Measurements from ENCODE around the gene CTCF.

CTCF gene

DNA sequence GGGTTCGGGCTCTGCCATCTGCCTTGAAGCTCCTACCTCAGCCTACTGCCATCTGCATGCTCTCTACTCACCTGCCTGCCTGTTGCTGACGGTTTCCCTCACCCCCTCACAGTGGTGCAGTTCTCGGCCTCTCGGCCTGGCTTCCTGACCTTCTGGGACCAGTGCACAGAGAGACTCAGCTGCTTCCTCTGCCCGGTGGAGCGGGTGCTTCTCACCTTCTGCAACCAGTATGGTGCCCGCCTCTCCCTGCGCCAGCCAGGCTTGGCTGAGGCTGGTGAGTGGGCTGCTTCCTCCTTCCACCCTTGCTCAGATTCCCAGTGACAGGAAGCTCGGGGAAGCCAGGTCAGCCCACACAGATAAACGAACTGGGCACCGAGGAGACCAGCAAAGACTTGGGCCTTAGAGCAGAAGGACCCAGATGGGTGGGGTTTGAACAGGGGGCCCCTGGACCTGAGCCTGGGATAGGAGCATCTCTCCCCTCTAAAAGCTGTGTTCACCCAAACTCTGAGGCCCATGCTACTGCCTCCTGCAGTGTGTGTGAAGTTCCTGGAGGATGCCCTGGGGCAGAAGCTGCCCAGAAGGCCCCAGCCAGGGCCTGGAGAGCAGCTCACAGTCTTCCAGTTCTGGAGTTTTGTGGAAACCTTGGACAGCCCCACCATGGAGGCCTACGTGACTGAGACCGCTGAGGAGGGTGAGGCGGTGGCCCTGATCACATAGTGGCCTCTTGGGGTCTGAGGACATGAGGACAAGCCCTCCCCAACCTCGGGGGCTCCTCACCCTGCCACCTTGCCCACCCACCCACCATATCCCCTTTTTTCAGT is 17.3 kb upstream of the CTCF start:
- ChIA-PET POLR2A (interaction anchor here (0.6 kb wide), 1 partner anchor 17 kb away, joined by 3 read pairs; no protein-coding TSS in a partner anchor), CTCF (interaction anchor here (6.2 to 10.8 kb wide), 5 partner anchors 11 to 123 kb away, joined by 80 to 185 read pairs (median 115); partner anchors contain the start of genes C16orf86, CARMIL2, CTCF and ENKD1)
- no peak for DNase-seq (ENCODE audit: low read depth, low spot score)
- TF ChIP-seq, protein P1, sequence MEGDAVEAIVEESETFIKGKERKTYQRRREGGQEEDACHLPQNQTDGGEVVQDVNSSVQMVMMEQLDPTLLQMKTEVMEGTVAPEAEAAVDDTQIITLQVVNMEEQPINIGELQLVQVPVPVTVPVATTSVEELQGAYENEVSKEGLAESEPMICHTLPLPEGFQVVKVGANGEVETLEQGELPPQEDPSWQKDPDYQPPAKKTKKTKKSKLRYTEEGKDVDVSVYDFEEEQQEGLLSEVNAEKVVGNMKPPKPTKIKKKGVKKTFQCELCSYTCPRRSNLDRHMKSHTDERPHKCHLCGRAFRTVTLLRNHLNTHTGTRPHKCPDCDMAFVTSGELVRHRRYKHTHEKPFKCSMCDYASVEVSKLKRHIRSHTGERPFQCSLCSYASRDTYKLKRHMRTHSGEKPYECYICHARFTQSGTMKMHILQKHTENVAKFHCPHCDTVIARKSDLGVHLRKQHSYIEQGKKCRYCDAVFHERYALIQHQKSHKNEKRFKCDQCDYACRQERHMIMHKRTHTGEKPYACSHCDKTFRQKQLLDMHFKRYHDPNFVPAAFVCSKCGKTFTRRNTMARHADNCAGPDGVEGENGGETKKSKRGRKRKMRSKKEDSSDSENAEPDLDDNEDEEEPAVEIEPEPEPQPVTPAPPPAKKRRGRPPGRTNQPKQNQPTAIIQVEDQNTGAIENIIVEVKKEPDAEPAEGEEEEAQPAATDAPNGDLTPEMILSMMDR (IDR thresholded peaks at IDR 0.05; ENCODE audit: insufficient read depth, low read length, missing control alignments) = no peak
- H3K4me3 ChIP-seq (ENCODE audit: low read depth, low read length) = no peak overlapping the region

DNA sequence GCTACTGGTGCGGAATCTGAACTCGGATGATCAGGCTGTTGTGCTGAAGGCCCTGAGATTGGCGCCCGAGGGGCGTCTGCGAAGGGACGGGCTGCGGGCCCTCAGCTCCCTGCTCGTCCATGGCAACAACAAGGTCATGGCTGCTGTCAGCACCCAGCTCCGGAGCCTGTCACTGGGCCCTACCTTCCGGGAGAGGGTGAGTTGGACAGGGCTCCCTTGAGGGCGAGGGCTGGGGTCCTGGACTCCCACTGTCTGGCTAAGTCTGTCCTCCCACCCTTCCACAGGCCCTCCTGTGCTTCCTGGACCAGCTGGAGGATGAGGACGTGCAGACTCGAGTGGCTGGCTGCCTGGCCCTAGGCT is 16.7 kb upstream of the CTCF start:
- TF ChIP-seq, protein P1 (IDR thresholded peaks at IDR 0.05; ENCODE audit: insufficient read depth, low read length, missing control alignments) = no peak
- POLR2A ChIA-PET = no interaction called here
- H3K4me3 ChIP-seq (ENCODE audit: low read depth, low read length) = no peak overlapping the region
- no peak for DNase-seq (ENCODE audit: low read depth, low spot score)
- CTCF ChIA-PET = interaction anchor here (6.2 to 10.8 kb wide), 5 partner anchors 12 to 123 kb away, joined by 80 to 185 read pairs (median 115); partner anchors contain the start of genes C16orf86, CARMIL2, CTCF and ENKD1

DNA sequence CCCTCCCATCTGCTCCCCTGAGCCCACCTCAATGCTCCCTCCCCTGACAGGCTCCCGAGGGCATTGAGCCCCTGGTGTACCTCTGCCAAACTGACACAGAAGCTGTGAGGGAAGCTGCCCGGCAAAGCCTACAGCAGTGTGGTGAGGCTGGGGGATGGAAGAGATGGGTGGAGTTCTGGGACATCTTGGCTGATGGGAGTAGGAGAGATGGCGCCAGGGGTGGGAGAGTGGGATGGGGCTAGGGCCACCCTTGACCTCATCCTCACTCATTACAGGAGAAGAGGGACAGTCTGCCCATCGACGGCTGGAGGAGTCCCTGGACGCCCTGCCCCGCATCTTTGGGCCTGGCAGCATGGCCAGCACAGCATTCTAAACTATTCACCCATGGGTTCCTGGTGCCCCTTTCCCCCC is 16.2 kb upstream of the CTCF start:
- POLR2A ChIA-PET = interaction anchor here (1.2 kb wide), 1 partner anchor 16 kb away, joined by 4 read pairs; no protein-coding TSS in a partner anchor
- TF ChIP-seq, protein P1 (IDR thresholded peaks at IDR 0.05; ENCODE audit: insufficient read depth, low read length, missing control alignments) = no peak
- no peak for DNase-seq (ENCODE audit: low read depth, low spot score)
- no peak overlapping the region for H3K4me3 ChIP-seq (ENCODE audit: low read depth, low read length)
- CTCF ChIA-PET = interaction anchor here (1.4 to 10.8 kb wide), 9 partner anchors 12 to 122 kb away, joined by 4 to 185 read pairs (median 80); partner anchors contain the start of genes ACD, C16orf86, CARMIL2 and CTCF

DNA sequence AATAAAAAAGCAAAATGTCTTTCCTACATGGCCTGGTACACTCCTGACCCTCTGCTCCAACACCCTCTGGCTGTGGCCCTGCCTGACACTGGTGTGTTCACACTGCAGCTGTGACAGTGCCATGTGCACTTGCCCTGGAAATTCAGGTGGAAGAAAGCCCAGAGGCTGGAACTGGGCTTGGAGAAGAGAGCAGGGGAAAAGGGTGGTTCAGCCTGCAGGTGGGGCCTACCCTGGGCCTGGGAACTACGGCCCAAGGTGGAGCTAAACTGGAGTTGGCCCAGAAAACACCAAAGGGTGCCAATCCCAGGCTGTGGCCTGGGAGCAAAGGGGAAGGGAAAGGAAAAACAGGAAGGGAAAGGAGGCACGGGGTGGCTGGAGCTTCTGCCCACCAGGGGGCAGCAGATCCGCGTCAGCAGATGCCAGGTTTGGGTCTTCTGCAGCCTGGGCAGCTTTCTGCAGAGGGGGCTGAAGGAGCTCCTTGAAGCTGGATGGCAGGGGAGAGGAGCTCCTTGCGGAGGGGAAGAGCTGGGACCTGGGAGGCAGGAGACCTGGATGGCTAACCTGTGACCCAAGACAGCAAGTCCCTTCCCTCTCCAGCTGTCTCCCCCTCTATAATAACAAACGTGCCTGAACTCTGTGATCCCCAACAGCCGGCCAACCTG is 15.4 kb upstream of the CTCF start:
- POLR2A ChIA-PET = interaction anchor here (0.6 to 1.2 kb wide), 3 partner anchors 17 to 134 kb away, joined by 3 to 4 read pairs (median 3); no protein-coding TSS in a partner anchor
- no peak for DNase-seq (ENCODE audit: low read depth, low spot score)
- TF ChIP-seq, protein P1 (IDR thresholded peaks at IDR 0.05; ENCODE audit: insufficient read depth, low read length, missing control alignments) = peak; percentile 93
- no peak overlapping the region for H3K4me3 ChIP-seq (ENCODE audit: low read depth, low read length)
- CTCF ChIA-PET = interaction anchor here (0.9 to 10.8 kb wide), 23 partner anchors 13 to 133 kb away, joined by 3 to 185 read pairs (median 5); partner anchors contain the start of genes ACD, AGRP, ATP6V0D1 and C16orf86

DNA sequence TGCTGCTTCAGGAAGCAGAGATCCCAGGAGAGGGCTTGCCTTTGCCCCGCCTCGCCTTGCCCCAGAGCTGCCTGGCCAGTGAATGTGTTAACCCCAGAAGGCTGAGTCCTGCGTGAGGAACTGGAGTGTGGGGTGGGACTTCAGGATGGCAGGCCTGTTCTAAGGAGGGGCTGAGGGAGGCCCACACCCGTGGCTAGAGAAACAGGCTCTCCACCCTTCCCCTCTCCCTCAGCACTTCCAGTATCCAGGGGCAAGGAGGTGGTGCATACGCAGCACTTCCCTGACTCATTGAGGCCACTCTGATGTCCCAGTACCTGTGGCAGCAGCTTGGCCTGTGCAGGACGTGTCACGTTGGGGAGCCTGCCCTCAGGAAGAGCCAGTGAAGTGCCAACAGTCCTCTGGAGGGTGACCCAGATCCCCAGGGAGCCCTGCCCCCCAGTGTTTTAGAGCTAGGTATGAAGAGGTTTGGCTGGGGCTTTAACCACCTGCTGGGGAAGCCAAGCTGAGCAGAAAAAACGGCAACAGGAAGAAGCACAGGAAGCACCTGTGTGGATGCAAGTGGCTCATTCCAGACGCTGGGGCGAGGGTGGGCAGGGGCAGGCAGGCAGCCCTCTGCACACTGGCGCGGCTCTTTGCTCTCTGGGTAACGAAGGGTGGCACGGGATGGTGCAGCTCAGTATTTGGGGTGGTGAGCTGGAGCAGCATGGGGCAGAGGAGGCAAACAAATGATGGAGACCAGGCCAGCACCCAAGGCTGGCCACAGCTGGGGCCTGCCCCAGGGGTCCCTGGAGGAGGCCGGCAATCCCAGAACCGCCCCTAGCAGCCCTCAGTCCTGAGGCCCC is 14.7 kb upstream of the CTCF start:
- CTCF ChIA-PET = interaction anchor here (0.6 to 10.8 kb wide), 27 partner anchors 12 to 133 kb away, joined by 3 to 185 read pairs (median 4); partner anchors contain the start of genes ACD, AGRP, ATP6V0D1 and C16orf86
- POLR2A ChIA-PET = interaction anchor here (0.6 to 1.2 kb wide), 3 partner anchors 18 to 133 kb away, joined by 3 to 4 read pairs (median 3); no protein-coding TSS in a partner anchor
- no peak for DNase-seq (ENCODE audit: low read depth, low spot score)
- TF ChIP-seq, protein P1 (IDR thresholded peaks at IDR 0.05; ENCODE audit: insufficient read depth, low read length, missing control alignments) = no peak
- no peak overlapping the region for H3K4me3 ChIP-seq (ENCODE audit: low read depth, low read length)

Measured in AG04449 (cell line).